Non-pigmented ciliary epithelial cell (primary cell): ENCODE data around the gene DUSP9.
A peak's percentile ranks its signal among the peaks of the same experiment; 100 is the strongest.
"Not testable (repeated sequence)": the region's sequence is repeated elsewhere in the genome, so short reads cannot be mapped to it uniquely, and the experiment has no call there.

ENCODE experiments used
- DNase-seq: peaks from one replicate; pipeline ENCODE4 v3.0.0-alpha.2; 2010; ENCODE audit warnings: low read depth

The DUSP9 gene, protein sequence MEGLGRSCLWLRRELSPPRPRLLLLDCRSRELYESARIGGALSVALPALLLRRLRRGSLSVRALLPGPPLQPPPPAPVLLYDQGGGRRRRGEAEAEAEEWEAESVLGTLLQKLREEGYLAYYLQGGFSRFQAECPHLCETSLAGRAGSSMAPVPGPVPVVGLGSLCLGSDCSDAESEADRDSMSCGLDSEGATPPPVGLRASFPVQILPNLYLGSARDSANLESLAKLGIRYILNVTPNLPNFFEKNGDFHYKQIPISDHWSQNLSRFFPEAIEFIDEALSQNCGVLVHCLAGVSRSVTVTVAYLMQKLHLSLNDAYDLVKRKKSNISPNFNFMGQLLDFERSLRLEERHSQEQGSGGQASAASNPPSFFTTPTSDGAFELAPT

DNA sequence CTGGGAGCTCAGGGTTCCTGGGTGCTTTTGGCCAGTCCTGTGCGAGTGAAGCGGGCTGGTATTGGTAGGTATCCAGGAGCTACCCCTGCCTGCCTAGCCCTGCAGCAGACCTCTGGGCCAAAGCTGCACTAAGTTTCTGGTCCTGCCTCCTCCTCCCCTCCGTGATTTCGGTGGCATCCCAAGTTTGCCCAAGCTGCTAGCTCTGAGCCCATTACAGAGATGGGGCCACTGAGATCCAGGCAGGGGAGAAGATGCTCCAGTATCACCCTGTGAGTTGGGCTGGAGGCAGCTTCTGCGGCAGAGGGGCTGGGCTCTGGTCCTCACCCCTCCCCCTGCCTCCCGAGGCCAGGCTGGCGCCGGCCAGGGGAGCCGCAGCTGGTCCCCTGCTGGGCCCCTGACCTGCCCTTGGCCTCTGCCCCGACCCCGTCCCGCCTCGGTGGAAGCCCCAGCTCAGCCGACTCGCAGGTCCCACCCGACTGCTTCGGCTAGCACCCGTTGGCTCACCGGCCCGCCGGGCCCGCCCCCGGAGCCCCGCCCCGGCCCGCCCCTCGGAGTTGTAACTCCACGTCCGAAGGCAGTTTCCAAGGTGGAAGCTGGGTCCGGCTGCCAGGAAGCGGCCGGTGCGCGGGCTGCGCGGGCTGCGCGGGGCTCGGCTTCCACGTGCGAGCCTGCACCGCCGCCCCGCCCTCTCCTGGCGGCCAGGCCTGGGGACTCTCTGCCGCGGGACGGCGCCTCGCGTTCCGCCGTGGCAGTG, at the start of gene DUSP9:
TSS of gene DUSP9 (plus strand) at position 584 of the 754 bp plus-strand sequence. CDS start 751 bp downstream, outside the sequence.
- DNase-seq = no peak

DNA sequence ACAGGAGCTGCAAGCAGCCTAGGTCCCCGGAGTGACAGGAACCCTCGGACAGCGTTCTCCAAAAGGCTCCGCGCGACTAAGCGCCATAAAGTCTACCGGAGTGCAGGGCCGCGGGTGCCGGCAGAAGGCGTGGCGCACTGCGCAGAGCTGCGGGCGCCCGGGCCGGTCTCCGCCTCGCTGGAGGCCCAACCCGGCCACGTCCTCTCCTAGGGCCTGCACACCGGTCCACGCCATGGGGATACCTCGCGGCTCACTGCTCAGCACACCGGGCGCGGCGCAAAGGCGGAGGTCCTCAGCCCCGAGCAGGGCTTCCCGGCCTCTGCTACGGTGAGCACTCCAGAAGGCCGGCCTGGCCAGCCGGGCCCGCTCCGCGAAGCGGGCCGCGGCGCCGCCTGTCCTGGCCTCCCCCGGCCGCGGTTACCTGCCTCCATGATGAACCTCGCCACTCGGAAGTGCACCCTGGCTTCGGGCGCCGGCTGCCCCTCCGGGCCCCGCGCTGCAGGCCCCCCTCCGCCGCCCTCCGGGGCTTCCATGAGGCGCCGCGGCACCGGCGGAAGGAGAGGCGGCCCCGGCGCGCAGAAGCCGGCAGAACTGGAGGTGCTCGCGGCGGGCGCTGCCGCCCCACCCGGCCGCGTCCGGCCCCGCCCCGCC, 48.3 kb upstream of the DUSP9 start, which contains the start of gene CCNQ:
TSS of gene CCNQ (minus strand) at position 599 of the 651 bp plus-strand sequence. CDS start at position 533, 66 bp downstream.
- DNase-seq = no peak

DNA sequence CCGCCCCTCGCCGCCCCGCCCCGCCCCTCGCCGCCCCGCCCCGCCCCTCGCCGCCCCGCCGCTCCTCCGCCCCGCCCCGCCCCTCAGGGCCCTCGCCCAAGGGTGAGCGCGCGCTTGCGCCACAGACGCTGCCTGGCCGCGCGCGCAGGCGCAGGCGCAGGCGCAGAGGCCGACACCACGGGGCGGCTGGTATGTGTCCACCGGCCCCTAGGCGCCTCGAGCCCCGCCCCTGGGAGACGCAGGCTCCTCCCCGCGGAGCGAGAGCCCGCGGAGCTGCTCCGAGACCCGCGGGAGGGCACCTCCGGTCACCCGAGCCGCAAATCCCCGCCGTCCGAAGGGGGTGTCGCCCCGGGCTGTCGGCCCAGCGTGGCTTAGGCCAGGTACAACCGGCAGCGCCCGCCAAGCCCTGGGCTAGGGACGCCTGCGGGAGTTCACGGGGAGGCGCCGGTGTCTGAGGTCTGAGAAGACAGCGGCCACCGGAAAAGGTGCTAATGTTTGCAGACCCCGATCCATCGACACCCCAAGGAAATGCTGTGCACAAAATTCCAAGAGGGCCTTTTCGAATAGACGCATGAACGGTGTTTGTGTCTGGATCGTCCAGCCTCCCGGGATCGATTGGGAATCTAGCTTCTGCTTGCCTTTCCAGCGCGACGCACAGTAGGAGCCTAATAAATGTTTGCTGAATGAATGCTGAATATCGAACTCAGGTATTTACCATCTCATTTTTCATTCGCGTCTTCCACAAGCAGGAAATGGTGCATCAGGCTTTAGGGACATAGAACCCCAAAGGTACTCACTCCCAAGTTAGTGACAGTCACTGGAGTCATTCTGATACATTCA, 47.6 kb upstream of the DUSP9 start:
- DNase-seq = no peak

DNA sequence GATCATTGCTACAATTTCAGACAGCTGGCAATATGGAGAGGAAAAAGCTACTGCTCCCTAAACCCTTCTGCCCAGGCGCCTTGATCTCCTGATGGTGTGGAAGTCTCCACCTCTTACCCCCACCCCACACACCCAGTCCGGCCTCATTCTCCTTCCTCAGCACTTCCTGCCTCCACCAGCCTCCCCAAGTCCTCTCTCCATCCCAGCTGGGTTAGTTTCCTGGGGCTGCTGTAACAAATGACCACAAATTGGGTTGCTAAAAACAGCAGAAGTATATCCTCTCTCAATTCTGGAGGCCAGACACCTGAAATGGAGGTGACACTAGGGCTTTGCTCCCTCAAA, 47.0 kb upstream of the DUSP9 start:
- no peak for DNase-seq

DNA sequence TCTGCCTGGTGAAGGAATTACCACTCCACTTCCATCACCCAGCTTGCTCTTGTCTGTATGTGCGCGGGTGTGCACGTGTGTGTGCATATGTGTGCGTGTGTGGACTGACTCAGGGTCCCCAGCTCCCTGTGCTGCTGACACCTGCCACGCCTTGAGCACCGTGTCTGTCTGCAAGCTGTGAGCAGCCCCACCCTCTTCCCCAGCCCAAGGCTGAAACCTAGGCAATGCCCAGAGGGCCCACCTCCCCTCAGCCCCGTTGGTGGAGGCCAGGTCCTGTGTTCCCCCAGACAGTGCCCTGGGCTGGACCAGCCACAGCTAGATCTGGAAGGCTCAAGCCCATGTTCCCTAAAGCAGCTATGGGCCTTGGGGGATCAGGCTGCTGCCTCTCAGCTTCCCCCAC, 46.1 kb upstream of the DUSP9 start:
- DNase-seq = no peak

DNA sequence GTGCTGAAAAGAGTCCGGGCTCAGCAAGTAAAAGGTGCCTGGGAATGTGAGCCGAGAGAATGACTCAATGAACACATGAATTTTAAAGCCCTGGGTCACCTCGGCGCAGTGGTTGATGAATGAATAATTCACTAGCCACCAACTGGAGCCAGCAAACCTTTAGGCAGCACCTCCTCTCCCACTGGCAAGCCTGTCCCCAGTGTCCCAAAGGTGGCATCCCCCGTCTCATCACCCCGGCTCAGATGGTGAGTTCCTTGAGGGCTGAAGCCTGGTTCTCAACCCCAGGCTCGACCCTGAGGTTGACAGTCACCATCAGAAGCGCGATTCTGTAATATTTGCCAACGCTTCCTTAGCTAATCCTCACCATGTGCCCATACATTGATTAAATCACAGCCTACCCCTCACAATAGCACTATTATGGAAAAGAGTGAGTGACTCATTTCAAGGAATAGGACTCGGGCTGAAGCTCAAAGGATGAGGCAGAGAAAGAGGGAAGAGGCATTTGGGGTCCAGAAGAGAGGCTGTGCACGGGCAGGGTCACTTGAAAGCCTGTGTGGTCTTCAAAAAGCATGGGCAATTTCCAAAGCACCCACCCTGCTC, 45.4 kb upstream of the DUSP9 start:
- DNase-seq = no peak

DNA sequence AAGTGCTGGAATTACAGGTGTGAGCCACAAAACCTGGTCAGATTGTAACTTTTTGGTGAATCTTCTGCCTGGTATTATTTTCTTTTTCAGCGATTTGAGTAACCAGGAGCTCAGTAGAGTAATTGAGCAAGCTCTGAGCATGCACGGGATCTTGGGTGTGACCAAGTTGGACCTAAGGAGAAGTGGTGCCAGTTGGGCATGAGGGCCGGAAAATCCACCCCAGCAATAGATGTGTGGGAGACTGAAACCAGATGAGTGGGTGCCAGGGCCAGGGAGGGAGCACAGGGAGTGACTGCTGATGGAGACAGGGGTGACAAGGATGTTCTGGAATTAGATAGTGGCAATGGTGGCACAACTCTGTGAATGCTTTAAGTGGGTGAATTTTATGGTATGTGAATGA, 44.4 kb upstream of the DUSP9 start:
- no peak for DNase-seq

DNA sequence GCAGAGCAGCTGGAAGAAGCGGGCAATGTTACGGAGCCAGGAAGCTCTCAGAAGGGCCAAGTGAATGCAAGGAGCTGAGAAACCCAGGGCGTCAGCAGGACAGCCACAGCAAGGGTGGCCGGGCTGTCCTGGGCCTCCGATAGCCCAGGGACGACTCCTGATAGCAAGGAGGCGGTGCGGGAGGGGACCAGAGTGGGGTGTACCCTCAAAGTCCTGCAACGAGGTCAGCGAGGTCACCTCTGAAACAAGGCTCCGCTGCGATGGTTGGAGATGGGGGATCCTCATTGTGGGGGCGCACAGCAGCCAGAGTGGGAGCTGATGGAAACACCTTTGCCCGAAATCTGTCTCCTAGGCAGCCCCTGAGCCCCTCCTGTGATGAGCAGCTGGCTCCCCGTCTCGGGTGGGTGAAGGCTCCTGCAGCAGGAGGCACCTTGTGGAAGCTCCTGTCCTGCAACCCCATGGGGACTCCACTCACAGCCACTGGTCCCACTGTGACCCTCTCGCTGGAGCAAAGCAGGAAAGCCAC, 43.8 kb upstream of the DUSP9 start:
- no peak for DNase-seq

DNA sequence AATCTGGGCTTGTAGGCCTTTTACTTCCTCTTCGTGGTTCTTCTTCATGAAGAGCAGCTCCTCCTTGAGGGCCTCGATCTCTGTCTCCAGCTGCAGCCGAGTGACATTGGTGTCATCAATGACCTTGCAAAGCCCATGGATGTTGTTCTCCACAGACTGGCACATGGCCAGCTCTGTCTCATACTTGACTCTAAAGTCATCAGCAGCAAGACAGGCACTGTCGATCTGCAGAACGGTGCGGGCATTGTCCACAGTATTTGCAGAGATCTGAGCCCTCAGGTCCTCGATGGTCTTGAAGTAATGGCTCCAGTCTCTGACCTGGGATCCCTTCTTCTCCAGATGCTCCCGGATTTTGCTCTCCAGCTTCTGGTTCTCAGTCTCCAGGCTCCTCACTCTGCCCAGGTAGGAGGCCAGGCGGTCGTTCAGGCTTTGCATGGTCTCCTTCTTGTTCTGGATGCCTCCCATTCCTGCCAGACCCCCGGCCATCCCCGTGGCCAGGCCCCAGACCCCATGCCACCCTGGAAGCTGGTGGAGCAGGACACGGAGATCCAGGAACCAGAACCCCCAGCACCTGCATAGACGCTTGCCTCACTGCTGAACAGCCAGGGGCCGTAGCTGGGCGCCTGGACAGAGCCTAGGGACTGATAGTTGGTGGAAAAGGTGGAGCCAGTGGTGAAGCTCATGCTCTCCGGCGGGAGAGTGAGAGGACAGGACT, 42.2 kb upstream of the DUSP9 start:
- DNase-seq = not testable (repeated sequence)

DNA sequence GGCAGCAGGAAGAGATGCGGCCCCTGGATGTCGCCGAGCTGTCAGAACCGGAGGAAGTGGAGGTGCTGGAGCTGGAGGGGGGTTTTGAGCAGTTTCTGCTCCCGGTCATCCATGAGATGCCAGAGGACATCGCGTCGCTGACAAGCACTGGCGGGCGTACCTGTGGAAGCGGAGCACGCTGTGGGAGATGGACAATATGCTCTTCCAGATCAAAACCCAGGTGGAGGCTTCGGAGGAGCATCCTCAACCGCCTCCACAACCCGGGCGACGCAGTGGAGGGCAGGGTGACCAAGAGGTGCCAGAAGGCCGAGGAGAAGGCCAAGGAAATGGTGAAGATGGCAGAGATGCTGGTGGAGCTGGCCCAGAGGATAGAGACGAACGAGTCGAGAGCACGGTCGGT, 40.5 kb upstream of the DUSP9 start:
- DNase-seq = no peak

DNA sequence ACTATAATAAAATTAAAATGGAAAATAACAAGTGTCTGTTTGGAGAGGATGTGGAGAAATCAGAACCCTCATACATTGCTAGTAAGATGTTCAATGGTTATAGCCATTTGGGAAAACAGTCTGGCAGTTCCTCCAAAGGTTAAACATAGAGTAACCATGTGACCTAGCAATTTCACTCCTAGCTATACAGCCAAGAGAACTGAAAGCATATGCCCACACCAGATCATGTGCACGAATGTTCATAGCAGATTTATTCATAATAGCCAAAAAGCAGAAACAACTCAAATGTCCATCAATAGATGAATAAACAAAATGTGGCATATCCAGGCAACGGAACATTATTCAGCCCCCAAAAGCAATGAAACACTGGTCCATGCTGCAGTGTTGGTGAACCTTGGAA, 38.6 kb upstream of the DUSP9 start:
- no peak for DNase-seq

DNA sequence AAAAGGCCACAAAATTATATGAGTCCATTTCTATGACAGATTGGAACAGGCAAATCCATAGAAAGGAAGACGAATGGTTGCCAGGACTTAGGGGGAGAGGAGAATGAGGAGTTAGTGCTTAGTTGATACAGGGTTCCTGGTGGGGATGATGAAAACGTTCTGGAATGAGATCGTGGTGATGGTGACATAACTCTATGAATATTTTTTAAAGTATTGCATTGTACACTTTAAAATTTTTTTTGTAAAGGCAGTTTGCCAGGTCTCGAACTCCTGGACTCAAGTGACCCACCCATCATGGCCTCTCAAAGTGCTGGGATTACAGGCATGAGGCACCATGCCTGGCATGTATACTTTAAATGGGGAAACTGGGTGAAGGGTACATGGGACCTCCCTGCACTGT, 38.2 kb upstream of the DUSP9 start:
- no peak for DNase-seq

DNA sequence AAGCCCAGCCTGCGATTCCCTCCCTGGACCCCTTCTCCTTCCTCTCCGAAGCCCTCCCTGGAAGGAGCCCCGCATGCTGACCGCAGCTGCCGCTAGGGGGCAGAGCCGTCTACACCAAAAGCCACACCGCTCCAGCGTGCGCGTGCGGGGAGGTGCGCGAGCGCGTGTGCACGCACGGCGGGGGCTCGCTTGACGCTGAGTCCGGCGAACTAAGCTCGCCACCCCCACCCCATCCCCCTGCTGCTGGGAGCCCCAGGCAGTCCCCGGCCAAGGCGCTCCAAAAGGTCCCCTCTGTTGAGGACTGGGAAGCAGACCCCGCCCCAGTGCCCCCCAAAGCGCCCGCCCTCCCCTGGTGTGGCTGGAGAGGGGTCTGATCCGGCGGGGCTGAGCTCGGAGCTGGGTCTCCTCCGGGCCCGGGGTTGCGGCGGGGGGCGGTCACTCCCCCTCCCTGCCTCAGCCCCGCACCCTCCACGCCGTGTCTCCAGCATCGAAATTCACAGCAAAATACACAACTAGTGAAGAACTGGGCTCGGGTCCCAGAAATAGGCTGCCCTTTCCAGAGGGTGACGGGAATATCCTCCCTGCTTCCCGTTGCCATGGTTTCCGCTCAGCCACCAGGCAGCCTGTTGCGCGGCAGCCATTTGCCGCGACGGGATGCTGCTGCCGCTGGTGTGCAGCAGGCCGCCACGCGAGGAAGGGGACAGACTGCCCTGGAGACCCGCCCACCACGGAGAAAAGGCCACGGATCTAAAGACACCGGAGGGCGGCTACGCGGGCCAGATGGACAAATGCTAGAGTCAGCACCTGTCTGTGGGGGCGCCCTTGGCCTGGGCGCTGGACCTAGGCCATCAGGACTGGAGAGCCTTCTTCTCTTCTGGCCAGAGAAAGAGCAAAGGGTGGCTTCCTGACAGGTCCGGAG, 36.8 kb upstream of the DUSP9 start:
- DNase-seq = peak; percentile 9

DNA sequence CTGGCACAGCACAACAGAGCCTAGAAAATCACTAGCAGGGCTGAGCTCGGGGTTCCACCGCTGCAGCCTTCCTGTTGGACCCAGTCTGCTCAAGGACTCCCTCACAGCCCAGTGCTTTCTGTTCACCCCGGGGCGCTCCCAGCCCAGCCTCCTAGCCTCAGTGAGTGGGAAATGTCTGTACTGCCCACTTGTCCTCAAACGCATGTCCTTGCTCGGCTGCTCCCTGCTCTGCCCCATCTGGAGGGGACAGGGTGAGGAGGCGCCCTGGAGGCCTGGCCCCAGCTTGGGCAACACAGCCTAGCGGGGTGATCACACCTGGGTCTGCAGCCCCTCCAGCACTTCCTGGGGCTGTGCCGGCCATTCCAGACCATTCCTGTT, 36.2 kb upstream of the DUSP9 start:
- DNase-seq = no peak

DNA sequence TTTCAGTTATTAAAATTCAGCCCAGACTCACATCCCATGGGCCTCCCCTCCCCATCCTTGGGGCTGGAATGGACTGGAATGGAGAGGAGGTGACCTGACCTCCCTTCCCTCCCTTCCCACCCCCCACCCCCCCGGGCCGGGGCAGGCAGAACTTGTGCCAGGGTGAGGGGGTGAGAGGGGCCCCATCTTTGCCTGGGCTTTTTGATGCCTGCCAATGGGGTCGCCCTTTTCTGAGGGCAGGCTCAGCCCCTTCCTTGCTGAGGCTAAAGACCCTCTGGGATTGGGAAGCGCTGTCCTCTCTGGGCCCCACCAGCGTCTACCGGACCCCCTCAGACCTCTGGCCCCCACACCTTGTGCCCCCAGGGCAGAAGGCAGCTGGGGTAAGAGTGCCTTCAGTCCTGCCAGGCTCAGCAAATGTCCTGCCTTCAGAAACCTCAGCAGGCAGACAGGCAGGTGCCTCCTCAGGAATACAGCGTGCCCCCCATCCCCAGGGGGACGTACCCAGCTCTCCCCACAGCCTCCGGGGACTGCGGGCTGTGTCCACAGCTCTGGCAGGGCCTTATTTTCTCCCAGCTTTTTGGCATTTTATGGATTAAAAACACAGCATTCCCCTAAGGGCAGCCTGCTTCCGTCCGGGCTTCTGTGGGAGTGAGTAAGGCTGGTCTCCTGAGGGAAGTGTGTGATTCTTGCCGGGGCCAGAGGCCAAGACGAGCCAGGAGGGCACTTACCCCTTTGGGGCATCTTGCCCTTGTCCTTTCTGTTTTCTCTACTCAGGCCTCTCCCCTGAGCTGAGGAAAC, 35.5 kb upstream of the DUSP9 start:
- no peak for DNase-seq

DNA sequence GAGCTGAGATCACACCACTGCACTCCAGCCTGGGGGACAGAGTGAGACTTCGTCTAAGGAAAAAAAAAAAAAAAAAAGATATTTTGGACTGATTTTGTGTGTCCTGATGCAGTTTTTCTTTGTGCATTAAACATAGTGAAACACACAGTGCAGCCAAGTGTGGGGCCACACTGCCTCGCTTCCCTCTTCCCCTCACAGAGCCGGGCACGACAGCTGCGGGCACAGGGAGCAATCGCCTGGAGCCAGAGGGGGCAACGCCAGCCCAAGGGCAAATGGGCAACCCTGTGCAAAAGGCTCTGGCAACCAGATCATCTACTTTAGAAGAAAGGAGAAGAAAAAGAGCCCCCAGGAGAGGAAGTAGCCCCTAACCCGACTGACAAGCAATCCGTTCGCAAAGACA, 34.6 kb upstream of the DUSP9 start:
- no peak for DNase-seq

DNA sequence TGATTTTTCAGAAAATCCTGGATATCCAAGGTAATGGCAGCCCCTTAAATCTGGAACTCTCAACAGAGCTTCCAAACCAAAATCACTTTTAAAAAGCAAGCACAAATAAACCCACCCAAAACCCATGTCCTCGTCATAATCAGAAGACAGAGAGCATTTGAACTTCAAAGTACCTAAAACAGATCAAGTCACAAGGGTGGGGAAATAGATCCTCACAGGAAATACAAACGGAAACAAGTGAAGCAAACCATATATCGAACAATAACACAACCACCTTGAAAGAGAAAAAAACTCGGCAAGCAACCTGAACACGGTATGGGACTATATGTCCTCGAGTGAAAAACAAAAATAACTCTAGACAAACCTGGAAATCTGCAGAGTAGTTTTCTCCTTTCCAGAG, 32.2 kb upstream of the DUSP9 start:
- DNase-seq = no peak

DNA sequence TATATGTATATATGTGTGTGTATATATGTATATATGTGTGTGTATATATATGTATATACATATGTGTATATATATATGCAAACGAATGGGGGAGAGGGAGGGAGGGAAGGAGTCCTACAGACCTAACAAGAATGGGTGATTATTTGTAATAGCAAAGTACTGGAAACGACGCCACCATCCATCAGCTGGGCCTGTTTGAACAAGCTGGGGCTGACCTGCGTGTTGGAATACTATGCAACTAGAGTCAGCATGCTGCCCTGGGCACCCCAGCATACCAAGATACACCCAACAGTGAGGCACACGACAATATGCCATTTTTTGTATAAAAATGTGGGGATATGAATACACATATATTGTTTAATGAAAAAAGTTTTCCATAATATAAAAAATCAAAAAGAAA, 26.4 kb upstream of the DUSP9 start:
- DNase-seq = no peak
